ENCODE data around the gene DERA.

DERA gene

GRCh38 chr12:15875863-15876262 lies 35.3 kb upstream of the DERA start:
- no peak for DNase-seq
- no peak overlapping the region for H3K9ac ChIP-seq (ENCODE audit: low read depth, low read length)
- no peak overlapping the region for H3K4me2 ChIP-seq (ENCODE audit: insufficient read depth, low read length)
- no peaks in the 10 kb centered on the region for H3K9me3 ChIP-seq (ENCODE audit: insufficient read depth, low read length, severe bottlenecking)
- no peaks in the 10 kb centered on the region for H3K36me3 ChIP-seq (ENCODE audit: insufficient read depth, low read length)
- H4K20me1 ChIP-seq (ENCODE audit: insufficient read depth, low read length): no peaks in the 10 kb centered on the region
- TF ChIP-seq CTCF (IDR thresholded peaks at IDR 0.05; ENCODE audit: borderline replicate concordance, extremely low read depth, low read length, poor library complexity, severe bottlenecking) (no peak), EZH2 (IDR thresholded peaks at IDR 0.05; ENCODE audit: borderline replicate concordance, low read depth, low read length, severe bottlenecking) (no peak)
- H3K27ac ChIP-seq (ENCODE audit: low read length): no peak overlapping the region
- H3K4me3 ChIP-seq (ENCODE audit: low read depth in 1 of 2, low read length in 2 of 2): no peak overlapping the region
- peaks cover 1% of the 10 kb centered on the region; the same call in 1 of the 2 replicates for H3K4me1 ChIP-seq (ENCODE audit: insufficient read depth, low read length)
- no peak overlapping the region for H2AFZ ChIP-seq (ENCODE audit: low read depth, low read length)
- no peaks in the 10 kb centered on the region for H3K27me3 ChIP-seq (ENCODE audit: insufficient read depth, low read length, poor library complexity)
- ATAC-seq (ENCODE audit: insufficient read depth, low read depth): no peak
- H3K79me2 ChIP-seq (ENCODE audit: insufficient read depth, low read length): no peaks in the 10 kb centered on the region

GRCh38 chr12:15879413-15879812 lies 31.7 kb upstream of the DERA start:
- Histone ChIP-seq H2AFZ (ENCODE audit: low read depth, low read length) (no peak overlapping the region), H3K27ac (ENCODE audit: low read length) (no peak overlapping the region), H3K4me2 (ENCODE audit: insufficient read depth, low read length) (no peak overlapping the region), H3K27me3 (ENCODE audit: insufficient read depth, low read length, poor library complexity) (no peaks in the 10 kb centered on the region), H3K4me1 (ENCODE audit: insufficient read depth, low read length) (peaks cover 26% of the 10 kb centered on the region), H3K9ac (ENCODE audit: low read depth, low read length) (no peak overlapping the region), H4K20me1 (ENCODE audit: insufficient read depth, low read length) (peaks cover 20% of the 10 kb centered on the region), H3K4me3 (ENCODE audit: low read depth in 1 of 2, low read length in 2 of 2) (no peak overlapping the region), H3K36me3 (ENCODE audit: insufficient read depth, low read length) (peaks cover 14% of the 10 kb centered on the region), H3K79me2 (ENCODE audit: insufficient read depth, low read length) (peaks cover 29% of the 10 kb centered on the region), H3K9me3 (ENCODE audit: insufficient read depth, low read length, severe bottlenecking) (no peaks in the 10 kb centered on the region)
- ATAC-seq (ENCODE audit: insufficient read depth, low read depth) (no peak), DNase-seq (no peak)
- TF ChIP-seq CTCF (IDR thresholded peaks at IDR 0.05; ENCODE audit: borderline replicate concordance, extremely low read depth, low read length, poor library complexity, severe bottlenecking) (no peak), EZH2 (IDR thresholded peaks at IDR 0.05; ENCODE audit: borderline replicate concordance, low read depth, low read length, severe bottlenecking) (no peak)

GRCh38 chr12:15880721-15881120 lies 30.4 kb upstream of the DERA start:
- Histone ChIP-seq H2AFZ (ENCODE audit: low read depth, low read length) (peak overlapping the region; percentile 51; the same call in 1 of the 2 replicates), H3K27me3 (ENCODE audit: insufficient read depth, low read length, poor library complexity) (no peaks in the 10 kb centered on the region), H3K36me3 (ENCODE audit: insufficient read depth, low read length) (peaks cover 24% of the 10 kb centered on the region), H3K9ac (ENCODE audit: low read depth, low read length) (no peak overlapping the region), H3K27ac (ENCODE audit: low read length) (no peak overlapping the region), H3K9me3 (ENCODE audit: insufficient read depth, low read length, severe bottlenecking) (no peaks in the 10 kb centered on the region), H3K4me1 (ENCODE audit: insufficient read depth, low read length) (peaks cover 39% of the 10 kb centered on the region), H3K79me2 (ENCODE audit: insufficient read depth, low read length) (peaks cover 42% of the 10 kb centered on the region), H4K20me1 (ENCODE audit: insufficient read depth, low read length) (peaks cover 31% of the 10 kb centered on the region), H3K4me2 (ENCODE audit: insufficient read depth, low read length) (peak overlapping the region; percentile 81; the same call in 1 of the 2 replicates), H3K4me3 (ENCODE audit: low read depth in 1 of 2, low read length in 2 of 2) (no peak overlapping the region)
- ATAC-seq (ENCODE audit: insufficient read depth, low read depth): no peak
- TF ChIP-seq CTCF (IDR thresholded peaks at IDR 0.05; ENCODE audit: borderline replicate concordance, extremely low read depth, low read length, poor library complexity, severe bottlenecking) (no peak), EZH2 (IDR thresholded peaks at IDR 0.05; ENCODE audit: borderline replicate concordance, low read depth, low read length, severe bottlenecking) (no peak)
- no peak for DNase-seq

Measured in DND-41 (cell line).